Measurements from ENCODE around the gene CD52. TPM values are rescaled to one million over a fixed set of nuclear protein-coding genes. Genes with fewer than 3 reads are reported as not detected.

CD52 gene
- total and polyA plus RNA-seq, 2 of the 13 experiments (the other 11 are each of a cell fraction or from before 2014, with no cell fraction given): 0.32 TPM; not detected in 1

GRCh38 chr1:26306290-26307229, 11.2 kb upstream of the CD52 start, which contains the start of gene UBXN11:
TSS of gene UBXN11 (minus strand) at chr1:26306636. CDS start at chr1:26302883, 3,753 bp downstream.
- CTCF ChIA-PET (ENCODE audit: low intra/inter-chr PET ratio, low total read pairs): no interaction called here
- in situ Hi-C loops (cut with HindIII; ENCODE audit: extremely low pct_ligation_motif_present, low pct_unique_long_range_greater_than_20kb): no loop called here
- Histone ChIP-seq H2AFZ (ENCODE audit: low read length) (peak within 1 kb of the TSS; percentile 96), H3K4me1 (ENCODE audit: insufficient read depth, low read length) (peaks cover 40% of the 10 kb centered on the region), H3K9me3 (ENCODE audit: low read length) (no peaks in the 10 kb centered on the region), H3K27me3 (ENCODE audit: control insufficient read depth in 1 of 2, insufficient read depth in 2 of 2, low read length in 2 of 2) (no peaks in the 10 kb centered on the region; a peak in 1 of 5 replicates), H3K4me3 (replicated peaks in 1 of 3; ENCODE audit: insufficient read depth in 1 of 3, low read depth in 2 of 3, low read length in 3 of 3) (peak within 1 kb of the TSS; percentile 90 to 98 (median 94)), H3K9ac (ENCODE audit: insufficient read depth, low read depth, low read length) (peak within 1 kb of the TSS; percentile 81), H3K4me2 (ENCODE audit: low read depth, low read length) (peak within 1 kb of the TSS; percentile 95), H4K20me1 (ENCODE audit: insufficient read depth, low read length) (no peaks in the 10 kb centered on the region), H3K27ac (ENCODE audit: extremely low read length, insufficient read depth, low read length) (peak within 1 kb of the TSS; percentile 68), H3K79me2 (ENCODE audit: insufficient read depth, low read length) (no peaks in the 10 kb centered on the region), H3K36me3 (replicated peaks in 1 of 2; ENCODE audit: control insufficient read depth in 1 of 2, insufficient read depth in 2 of 2, low read length in 2 of 2) (no peaks in the 10 kb centered on the region)
- FAIRE-seq (peak; percentile 75), ATAC-seq (peak; percentile 99), DNase-seq (ENCODE audit: low spot score) (peak; percentile 96)
- POLR2A ChIA-PET: interaction anchor here (0.7 to 1.3 kb wide), 2 partner anchors 45 to 111 kb away, joined by 3 to 4 read pairs; no protein-coding TSS in a partner anchor
- TSS peak; percentile 76 for BruUV-seq (replicated peaks)
- intact Hi-C loops (cut with micrococcal nuclease; ENCODE audit: unreplicated experiment): loop anchor here (2.0 kb wide), 1 partner anchor 44 kb away; no protein-coding TSS in a partner anchor
- WGBS (ENCODE audit: low lambda C conversion rate): 6% methylated on average over 13 of the region's 51 CpGs
- TF ChIP-seq ZNF512B (CRISPR knock-in tag; IDR thresholded peaks at IDR 0.05; ENCODE audit: borderline replicate concordance) (no peak), THAP11 (CRISPR knock-in tag; IDR thresholded peaks at IDR 0.05) (peak; percentile 63), BATF2 (CRISPR knock-in tag; IDR thresholded peaks at IDR 0.05) (no peak), ATAD3A (CRISPR knock-in tag; IDR thresholded peaks at IDR 0.05) (no peak; the same call in 1 of the 2 replicates), ZNF619 (CRISPR knock-in tag; IDR thresholded peaks at IDR 0.05) (peak; percentile 32; the same call in 1 of the 2 replicates), SOX13 (IDR thresholded peaks at IDR 0.05) (no peak), SOX13 (CRISPR knock-in tag; conservative IDR thresholded peaks at IDR 0.05 in 1 of 2, IDR thresholded peaks at IDR 0.05 in 1 of 2) (0 out of 4 replicates have a peak, but pooled peaks of 1 of the 2 experiments have one; percentile 6), ATF1 (CRISPR knock-in tag; IDR thresholded peaks at IDR 0.05) (no peak), RNF2 (conservative IDR thresholded peaks at IDR 0.05; ENCODE audit: low read depth) (0 out of 2 replicates have a peak, but pooled peaks have one; percentile 26), ZNF510 (CRISPR knock-in tag; IDR thresholded peaks at IDR 0.05; ENCODE audit: low read depth) (0 out of 2 replicates have a peak, but pooled peaks have one; percentile 46), GPBP1L1 (CRISPR knock-in tag; IDR thresholded peaks at IDR 0.05) (no peak)
- TF ChIP-seq, protein P1, sequence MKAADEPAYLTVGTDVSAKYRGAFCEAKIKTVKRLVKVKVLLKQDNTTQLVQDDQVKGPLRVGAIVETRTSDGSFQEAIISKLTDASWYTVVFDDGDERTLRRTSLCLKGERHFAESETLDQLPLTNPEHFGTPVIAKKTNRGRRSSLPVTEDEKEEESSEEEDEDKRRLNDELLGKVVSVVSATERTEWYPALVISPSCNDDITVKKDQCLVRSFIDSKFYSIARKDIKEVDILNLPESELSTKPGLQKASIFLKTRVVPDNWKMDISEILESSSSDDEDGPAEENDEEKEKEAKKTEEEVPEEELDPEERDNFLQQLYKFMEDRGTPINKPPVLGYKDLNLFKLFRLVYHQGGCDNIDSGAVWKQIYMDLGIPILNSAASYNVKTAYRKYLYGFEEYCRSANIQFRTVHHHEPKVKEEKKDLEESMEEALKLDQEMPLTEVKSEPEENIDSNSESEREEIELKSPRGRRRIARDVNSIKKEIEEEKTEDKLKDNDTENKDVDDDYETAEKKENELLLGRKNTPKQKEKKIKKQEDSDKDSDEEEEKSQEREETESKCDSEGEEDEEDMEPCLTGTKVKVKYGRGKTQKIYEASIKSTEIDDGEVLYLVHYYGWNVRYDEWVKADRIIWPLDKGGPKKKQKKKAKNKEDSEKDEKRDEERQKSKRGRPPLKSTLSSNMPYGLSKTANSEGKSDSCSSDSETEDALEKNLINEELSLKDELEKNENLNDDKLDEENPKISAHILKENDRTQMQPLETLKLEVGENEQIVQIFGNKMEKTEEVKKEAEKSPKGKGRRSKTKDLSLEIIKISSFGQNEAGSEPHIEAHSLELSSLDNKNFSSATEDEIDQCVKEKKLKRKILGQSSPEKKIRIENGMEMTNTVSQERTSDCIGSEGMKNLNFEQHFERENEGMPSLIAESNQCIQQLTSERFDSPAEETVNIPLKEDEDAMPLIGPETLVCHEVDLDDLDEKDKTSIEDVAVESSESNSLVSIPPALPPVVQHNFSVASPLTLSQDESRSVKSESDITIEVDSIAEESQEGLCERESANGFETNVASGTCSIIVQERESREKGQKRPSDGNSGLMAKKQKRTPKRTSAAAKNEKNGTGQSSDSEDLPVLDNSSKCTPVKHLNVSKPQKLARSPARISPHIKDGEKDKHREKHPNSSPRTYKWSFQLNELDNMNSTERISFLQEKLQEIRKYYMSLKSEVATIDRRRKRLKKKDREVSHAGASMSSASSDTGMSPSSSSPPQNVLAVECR (CRISPR knock-in tag; IDR thresholded peaks at IDR 0.05; ENCODE audit: borderline replicate concordance): peak; percentile 98

Data from HepG2 (cell line).